GM10266 (cell line): ENCODE data around the gene RASAL3.

Experiments used
- DNase-seq: peaks from one replicate; pipeline ENCODE4 v3.0.0; 2012; ENCODE audit errors: extremely low spot score
- CTCF ChIP-seq: IDR thresholded peaks from 2 replicates; pipeline ENCODE4 v1.5.1; 2012; ENCODE audit warnings: mild to moderate bottlenecking, low read depth; ENCODE audit not compliant: control insufficient read depth, insufficient read depth; ENCODE audit errors: missing control alignments

RASAL3 gene

GRCh38 chr19:15464394-15465385 lies at the start of gene RASAL3:
Gene RASAL3, minus strand, starts transcription at chr19:15464544. Its CDS starts 186 bp downstream, at chr19:15464358.
- DNase-seq, result no peak
- no peak for TF ChIP-seq CTCF

- no peak for DNase-seq
- no peak for TF ChIP-seq CTCF
Measured at GRCh38 chr19:15511671-15512424, 47.5 kb upstream of the RASAL3 start.

GRCh38 chr19:15508035-15508710 lies 43.8 kb upstream of the RASAL3 start, which contains the start of gene CYP4F22:
Gene CYP4F22, plus strand, starts transcription at chr19:15508525. Its CDS starts 16,812 bp downstream, at chr19:15525337.
- no peak for TF ChIP-seq CTCF
- DNase-seq, result no peak

GRCh38 chr19:15507068-15508034 lies 43.0 kb upstream of the RASAL3 start:
- TF ChIP-seq CTCF, result no peak
- no peak for DNase-seq

GRCh38 chr19:15506074-15506571 lies 41.8 kb upstream of the RASAL3 start:
- TF ChIP-seq CTCF, result no peak
- no peak for DNase-seq

GRCh38 chr19:15502264-15502663 lies 37.9 kb upstream of the RASAL3 start:
- TF ChIP-seq CTCF, result no peak

More at GRCh38 chr19:15502264-15502663, 37.9 kb upstream of the RASAL3 start:
- DNase-seq, result no peak
